Stimulated activated CD4-positive, alpha-beta T cell treated with anti-CD3 and anti-CD28 coated beads, Interleukin-4, amount 100 ng/mL, for 1 hour (primary cell): ENCODE data around the gene OR2F2.

Experiments used
- DNase-seq: peaks from one replicate; pipeline ENCODE4 v3.0.0-alpha.2; 2020

The OR2F2 gene

GRCh38 chr7:143914938-143915652 is 19.9 kb upstream of the OR2F2 start:
- DNase-seq: no peak

GRCh38 chr7:143924851-143925250 is 10.2 kb upstream of the OR2F2 start:
- no peak for DNase-seq

GRCh38 chr7:143929224-143929920 is 5.7 kb upstream of the OR2F2 start:
- no peak for DNase-seq

GRCh38 chr7:143931739-143932138 is 3.3 kb upstream of the OR2F2 start:
- DNase-seq: no peak

GRCh38 chr7:143936087-143937009 is 1.3 kb downstream of the OR2F2 start:
- DNase-seq: no peak

GRCh38 chr7:143938379-143939243 is 3.6 kb downstream of the OR2F2 start:
- no peak for DNase-seq

GRCh38 chr7:143945423-143945822 is 10.4 kb downstream of the OR2F2 start:
- no peak for DNase-seq

- DNase-seq: no peak
Observed at GRCh38 chr7:143947111-143947510, 12.1 kb downstream of the OR2F2 start.

GRCh38 chr7:143948733-143949132 is 13.7 kb downstream of the OR2F2 start:
- DNase-seq: no peak

GRCh38 chr7:143953421-143953820 is 18.4 kb downstream of the OR2F2 start:
- no peak for DNase-seq

- DNase-seq: no peak
Observed at GRCh38 chr7:143954135-143954534, 19.1 kb downstream of the OR2F2 start.

GRCh38 chr7:143954544-143954943 is 19.5 kb downstream of the OR2F2 start, which contains the start of gene OR2F1:
OR2F1 (plus strand) TSS chr7:143954844; CDS start chr7:143959971, 5,127 bp downstream.
- no peak for DNase-seq

GRCh38 chr7:143958781-143959180 is 23.7 kb downstream of the OR2F2 start:
- DNase-seq: no peak

GRCh38 chr7:143960813-143961610 is 26.0 kb downstream of the OR2F2 start:
- no peak for DNase-seq

GRCh38 chr7:143965280-143965679 is 30.2 kb downstream of the OR2F2 start:
- DNase-seq: no peak

GRCh38 chr7:143967398-143967797 is 32.4 kb downstream of the OR2F2 start:
- no peak for DNase-seq

GRCh38 chr7:143973870-143974416 is 38.9 kb downstream of the OR2F2 start:
- DNase-seq: no peak

GRCh38 chr7:143974459-143974858 is 39.4 kb downstream of the OR2F2 start:
- no peak for DNase-seq

GRCh38 chr7:143975617-143976016 is 40.6 kb downstream of the OR2F2 start:
- DNase-seq: no peak

GRCh38 chr7:143978585-143978984 is 43.6 kb downstream of the OR2F2 start:
- no peak for DNase-seq

GRCh38 chr7:143979359-143979758 is 44.3 kb downstream of the OR2F2 start:
- no peak for DNase-seq
